Measurements from ENCODE around the gene WDPCP.
"Not testable (repeated sequence)": the region's sequence is repeated elsewhere in the genome, so short reads cannot be mapped to it uniquely, and the experiment has no call there.

WDPCP gene

GRCh38 chr2:63369146-63369545 lies 219.1 kb downstream of the WDPCP start:
- DNase-seq (ENCODE audit: low read depth, low spot score), result no peak

GRCh38 chr2:63364866-63365265 lies 223.4 kb downstream of the WDPCP start:
- no peak for DNase-seq (ENCODE audit: low read depth, low spot score)

GRCh38 chr2:63357722-63358121 lies 230.6 kb downstream of the WDPCP start:
- DNase-seq (ENCODE audit: low read depth, low spot score), result not testable (repeated sequence)

- DNase-seq (ENCODE audit: low read depth, low spot score), result no peak
These were observed 240.9 kb downstream of the WDPCP start for GRCh38 chr2:63347361-63347760.

GRCh38 chr2:63346411-63346810 lies 241.9 kb downstream of the WDPCP start:
- DNase-seq (ENCODE audit: low read depth, low spot score), result no peak

GRCh38 chr2:63345285-63345633 lies 243.0 kb downstream of the WDPCP start:
- no peak for DNase-seq (ENCODE audit: low read depth, low spot score)

- DNase-seq (ENCODE audit: low read depth, low spot score), result no peak
These were observed 243.5 kb downstream of the WDPCP start for GRCh38 chr2:63344575-63345284.

- DNase-seq (ENCODE audit: low read depth, low spot score), result no peak
These were observed 244.7 kb downstream of the WDPCP start for GRCh38 chr2:63343397-63344109.

- DNase-seq (ENCODE audit: low read depth, low spot score), result no peak
These were observed 247.8 kb downstream of the WDPCP start for GRCh38 chr2:63340443-63340842.

GRCh38 chr2:63334910-63335309 lies 253.4 kb downstream of the WDPCP start:
- no peak for DNase-seq (ENCODE audit: low read depth, low spot score)

GRCh38 chr2:63326473-63326872 lies 261.8 kb downstream of the WDPCP start:
- DNase-seq (ENCODE audit: low read depth, low spot score), result no peak

GRCh38 chr2:63323662-63324061 lies 264.6 kb downstream of the WDPCP start:
- peak; percentile 78 for DNase-seq (ENCODE audit: low read depth, low spot score)

GRCh38 chr2:63321973-63322372 lies 266.3 kb downstream of the WDPCP start:
- not testable (repeated sequence) for DNase-seq (ENCODE audit: low read depth, low spot score)

GRCh38 chr2:63320669-63321068 lies 267.6 kb downstream of the WDPCP start:
- DNase-seq (ENCODE audit: low read depth, low spot score), result no peak

GRCh38 chr2:63310614-63311013 lies 277.7 kb downstream of the WDPCP start:
- no peak for DNase-seq (ENCODE audit: low read depth, low spot score)

GRCh38 chr2:63301481-63301880 lies 286.8 kb downstream of the WDPCP start:
- DNase-seq (ENCODE audit: low read depth, low spot score), result no peak

GRCh38 chr2:63300835-63301234 lies 287.4 kb downstream of the WDPCP start:
- DNase-seq (ENCODE audit: low read depth, low spot score), result peak; percentile 23

- no peak for DNase-seq (ENCODE audit: low read depth, low spot score)
These were observed 300.3 kb downstream of the WDPCP start for GRCh38 chr2:63287956-63288355.

- not testable (repeated sequence) for DNase-seq (ENCODE audit: low read depth, low spot score)
These were observed 301.8 kb downstream of the WDPCP start for GRCh38 chr2:63286520-63286919.

- DNase-seq (ENCODE audit: low read depth, low spot score), result no peak
These were observed 305.0 kb downstream of the WDPCP start for GRCh38 chr2:63283273-63283672.

GRCh38 chr2:63272560-63272959 lies 315.7 kb downstream of the WDPCP start:
- no peak for DNase-seq (ENCODE audit: low read depth, low spot score)

GRCh38 chr2:63270717-63271116 lies 317.6 kb downstream of the WDPCP start:
- DNase-seq (ENCODE audit: low read depth, low spot score), result no peak

GRCh38 chr2:63268946-63269345 lies 319.3 kb downstream of the WDPCP start:
- DNase-seq (ENCODE audit: low read depth, low spot score), result no peak

All from iPS DF 19.7 (cell line).